GM12873 (cell line): ENCODE results near the gene SSH2.

Source experiments
- TF ChIP-seq, protein P1 (sequence below): IDR thresholded peaks from 2 replicates; pipeline ENCODE4 v1.5.1; 2012; ENCODE audit warnings: low read depth, mild to moderate bottlenecking, moderate library complexity, low read length, control low read depth; ENCODE audit not compliant: insufficient read depth; ENCODE audit errors: missing control alignments

SSH2 gene

DNA sequence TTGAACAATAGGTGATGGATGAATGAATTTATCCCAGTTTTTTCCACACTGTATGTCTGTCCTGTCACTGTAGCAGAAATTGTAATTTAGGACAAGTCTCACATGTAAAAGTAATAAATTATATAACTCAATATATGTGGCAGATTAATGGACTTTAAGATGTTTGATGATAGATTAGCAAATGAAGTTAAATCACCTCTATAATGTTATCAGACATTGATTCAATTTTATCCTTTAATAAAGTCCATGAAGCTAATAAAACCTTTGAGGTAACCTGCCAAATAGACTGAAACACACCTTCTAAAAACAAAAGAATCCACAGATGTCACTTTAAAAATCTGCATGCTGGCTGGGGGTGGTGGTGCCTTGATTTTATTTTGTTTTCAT is 224.0 kb downstream of the SSH2 start:
- TF ChIP-seq, protein P1, sequence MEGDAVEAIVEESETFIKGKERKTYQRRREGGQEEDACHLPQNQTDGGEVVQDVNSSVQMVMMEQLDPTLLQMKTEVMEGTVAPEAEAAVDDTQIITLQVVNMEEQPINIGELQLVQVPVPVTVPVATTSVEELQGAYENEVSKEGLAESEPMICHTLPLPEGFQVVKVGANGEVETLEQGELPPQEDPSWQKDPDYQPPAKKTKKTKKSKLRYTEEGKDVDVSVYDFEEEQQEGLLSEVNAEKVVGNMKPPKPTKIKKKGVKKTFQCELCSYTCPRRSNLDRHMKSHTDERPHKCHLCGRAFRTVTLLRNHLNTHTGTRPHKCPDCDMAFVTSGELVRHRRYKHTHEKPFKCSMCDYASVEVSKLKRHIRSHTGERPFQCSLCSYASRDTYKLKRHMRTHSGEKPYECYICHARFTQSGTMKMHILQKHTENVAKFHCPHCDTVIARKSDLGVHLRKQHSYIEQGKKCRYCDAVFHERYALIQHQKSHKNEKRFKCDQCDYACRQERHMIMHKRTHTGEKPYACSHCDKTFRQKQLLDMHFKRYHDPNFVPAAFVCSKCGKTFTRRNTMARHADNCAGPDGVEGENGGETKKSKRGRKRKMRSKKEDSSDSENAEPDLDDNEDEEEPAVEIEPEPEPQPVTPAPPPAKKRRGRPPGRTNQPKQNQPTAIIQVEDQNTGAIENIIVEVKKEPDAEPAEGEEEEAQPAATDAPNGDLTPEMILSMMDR: no peak

DNA sequence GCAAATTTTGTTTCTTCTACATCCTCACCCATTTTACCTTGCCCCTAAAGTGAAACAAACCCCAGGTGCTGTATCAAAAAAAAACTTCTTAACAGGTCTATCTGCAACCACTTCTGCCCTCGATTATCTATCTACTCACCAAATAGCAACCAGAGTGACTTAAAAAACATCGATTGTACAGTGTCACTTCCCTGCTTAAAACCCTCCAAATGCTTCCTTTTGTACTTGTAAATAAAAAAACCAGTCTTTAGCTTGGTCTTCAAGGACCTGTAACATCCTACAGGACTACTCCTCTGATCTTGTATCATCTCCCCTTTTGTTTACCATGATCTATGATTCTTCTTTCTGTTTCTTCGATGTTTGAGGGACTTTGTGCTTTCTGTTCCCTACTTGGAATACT is 224.6 kb downstream of the SSH2 start:
- TF ChIP-seq, protein P1: no peak

DNA sequence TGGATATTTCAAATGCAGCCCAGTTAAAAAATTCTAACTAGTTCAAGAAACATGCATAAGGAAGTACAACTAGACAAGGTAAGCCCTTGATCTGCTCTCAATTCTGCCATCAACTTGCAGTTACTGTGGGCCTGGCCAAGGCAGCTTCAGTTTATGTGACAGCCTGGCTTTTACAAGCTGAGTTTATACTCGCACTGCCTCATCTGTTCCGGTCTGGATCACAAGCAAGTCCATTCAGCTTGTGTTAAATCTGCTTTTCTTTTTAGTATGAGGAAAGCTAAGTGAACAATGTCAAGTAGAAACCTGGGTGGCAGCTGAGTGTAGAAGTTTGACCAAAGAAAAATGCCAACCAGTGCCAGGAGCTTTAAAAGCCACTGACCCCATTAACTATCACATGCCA is 230.7 kb downstream of the SSH2 start:
- TF ChIP-seq, protein P1: no peak

DNA sequence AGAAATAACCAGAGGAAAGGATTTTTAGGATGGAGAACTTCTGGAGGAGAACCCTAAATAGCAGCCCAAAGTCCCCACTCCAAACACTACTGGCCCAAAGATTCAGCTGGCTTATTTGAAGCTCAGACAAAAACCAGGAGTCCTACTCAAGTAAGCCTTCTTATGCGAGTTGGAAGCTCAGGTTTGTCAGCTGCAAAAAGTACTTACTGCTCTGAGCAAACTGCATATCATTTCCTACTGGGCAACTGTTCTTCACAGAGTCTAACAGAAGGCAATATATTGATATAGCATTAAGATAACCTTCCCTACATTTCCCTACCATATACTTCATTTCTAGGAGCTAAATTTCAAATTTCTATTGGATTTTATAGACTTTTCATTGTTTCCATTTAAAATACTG is 231.2 kb downstream of the SSH2 start:
- TF ChIP-seq, protein P1: no peak

DNA sequence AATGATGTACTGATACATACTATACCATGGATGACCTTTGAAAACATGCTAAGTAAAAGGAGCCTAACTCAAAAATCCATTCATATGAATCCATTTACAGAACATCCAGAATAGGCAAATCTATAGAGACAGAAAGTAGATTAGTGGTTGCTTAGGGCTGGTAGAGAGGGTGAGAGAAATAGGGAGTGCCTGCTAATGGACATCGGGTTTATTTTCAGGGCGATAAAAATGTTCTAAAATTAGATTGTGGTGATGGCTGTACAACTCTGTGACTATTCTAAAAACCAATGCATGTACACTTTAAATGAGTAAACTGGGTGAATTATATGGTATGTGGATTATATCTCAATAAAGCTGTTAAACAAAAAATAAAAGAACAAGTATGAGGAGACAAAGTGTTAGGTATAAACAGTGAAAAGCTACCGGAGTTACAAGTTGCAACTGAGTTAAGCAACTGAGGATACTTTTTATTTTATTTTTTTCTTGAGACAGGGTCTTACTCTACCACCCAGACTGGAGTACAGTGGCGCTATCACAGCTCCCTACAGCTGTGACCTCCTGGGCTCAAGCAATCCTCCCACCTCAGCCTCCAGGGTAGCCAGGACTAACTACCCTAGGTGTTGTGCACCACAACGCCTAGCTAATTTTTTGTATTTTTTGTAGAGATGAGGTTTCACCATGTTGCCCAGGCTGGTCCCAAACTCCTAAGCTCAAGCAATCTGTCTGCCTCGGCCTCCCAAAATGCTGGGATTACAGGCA is 231.8 kb downstream of the SSH2 start:
- TF ChIP-seq, protein P1: no peak

DNA sequence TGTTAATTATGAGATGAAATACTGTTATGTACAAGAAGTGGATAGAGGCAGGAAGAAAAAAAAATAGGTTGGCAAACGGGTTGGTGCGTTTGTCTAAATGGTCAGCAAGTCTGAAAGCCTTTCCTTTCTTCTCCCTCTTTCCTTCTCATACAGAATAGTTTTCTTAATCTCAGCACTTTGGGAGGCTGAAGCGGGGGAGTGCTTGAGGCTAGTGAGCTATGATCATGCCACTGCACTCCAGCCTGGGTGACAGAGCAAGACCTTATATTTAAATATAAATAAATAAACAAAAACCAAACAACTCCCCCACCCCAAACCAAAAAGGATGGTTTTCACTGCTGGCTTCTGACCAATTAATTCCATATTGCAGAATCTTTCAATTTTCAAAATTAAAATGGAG is 232.7 kb downstream of the SSH2 start:
- TF ChIP-seq, protein P1: no peak

DNA sequence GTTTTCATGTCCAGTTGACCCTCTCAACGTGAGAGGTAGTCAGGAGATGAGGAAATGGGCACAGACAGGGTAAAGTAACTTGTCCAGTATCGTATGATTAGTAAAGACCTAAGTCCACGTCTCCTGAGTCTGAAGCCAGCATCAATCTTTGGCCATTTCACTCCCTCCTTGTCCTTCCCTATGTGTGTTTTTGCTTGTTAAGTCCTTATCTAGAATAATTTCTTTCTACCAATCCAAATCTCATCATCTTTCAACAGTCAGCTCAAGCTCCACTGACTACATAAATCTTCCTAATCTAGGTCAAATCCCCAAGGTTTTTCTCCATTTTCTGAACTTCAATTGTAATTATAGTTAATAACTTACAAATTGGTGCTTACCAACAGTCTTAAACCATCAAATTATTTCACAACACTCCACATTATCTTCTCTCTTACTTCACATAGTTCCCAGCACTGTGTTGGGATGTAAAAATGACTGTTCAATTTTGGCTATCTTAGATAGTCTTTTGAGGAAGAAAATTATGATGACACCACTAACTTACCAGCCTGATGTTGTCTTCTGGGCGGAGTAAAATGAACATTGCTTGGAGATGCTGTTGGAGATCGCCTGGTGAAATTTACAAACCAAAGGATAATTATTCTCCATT is 235.0 kb downstream of the SSH2 start:
- TF ChIP-seq, protein P1: no peak
